GM18511 (cell line): ENCODE data around the gene STK32A.

Experiments used
- ATAC-seq: cut with Tn5 transposase; IDR thresholded peaks from one replicate; pipeline ENCODE4 v1.9.1; 2021; ENCODE audit warnings: mild to moderate bottlenecking, moderate library complexity; ENCODE audit not compliant: unreplicated experiment

Gene STK32A

GRCh38 chr5:147413266-147413665 is 178.4 kb downstream of the STK32A start:
- no peak for ATAC-seq

- no peak for ATAC-seq
Observed at GRCh38 chr5:147415651-147416050, 180.8 kb downstream of the STK32A start.

GRCh38 chr5:147417135-147417813 is 182.4 kb downstream of the STK32A start:
- ATAC-seq = no peak

GRCh38 chr5:147418613-147419012 is 183.8 kb downstream of the STK32A start:
- no peak for ATAC-seq

- no peak for ATAC-seq
Observed at GRCh38 chr5:147426640-147427327, 192.0 kb downstream of the STK32A start.

GRCh38 chr5:147427521-147428401 is 192.9 kb downstream of the STK32A start:
- ATAC-seq = no peak

GRCh38 chr5:147430628-147431027 is 195.8 kb downstream of the STK32A start:
- no peak for ATAC-seq

DNA sequence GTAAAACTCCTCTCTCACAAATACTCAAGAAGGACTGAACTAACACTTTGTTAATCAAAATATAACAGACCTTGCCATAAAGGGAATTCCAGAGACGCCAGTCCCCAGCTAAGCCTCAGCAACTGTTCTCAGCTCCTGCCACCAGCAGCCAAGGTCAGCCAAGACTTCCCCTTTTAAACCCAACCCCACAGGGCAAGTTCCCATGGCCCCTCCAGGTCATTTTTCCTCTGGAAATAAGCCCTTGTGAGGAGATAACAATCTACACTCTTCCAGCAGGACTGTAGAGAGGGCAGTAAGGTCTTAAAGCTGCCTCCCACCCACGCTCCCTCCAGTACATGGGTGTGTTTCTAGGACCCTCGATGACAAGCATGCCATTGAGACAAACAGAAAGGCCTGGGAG is 196.8 kb downstream of the STK32A start:
- no peak for ATAC-seq

DNA sequence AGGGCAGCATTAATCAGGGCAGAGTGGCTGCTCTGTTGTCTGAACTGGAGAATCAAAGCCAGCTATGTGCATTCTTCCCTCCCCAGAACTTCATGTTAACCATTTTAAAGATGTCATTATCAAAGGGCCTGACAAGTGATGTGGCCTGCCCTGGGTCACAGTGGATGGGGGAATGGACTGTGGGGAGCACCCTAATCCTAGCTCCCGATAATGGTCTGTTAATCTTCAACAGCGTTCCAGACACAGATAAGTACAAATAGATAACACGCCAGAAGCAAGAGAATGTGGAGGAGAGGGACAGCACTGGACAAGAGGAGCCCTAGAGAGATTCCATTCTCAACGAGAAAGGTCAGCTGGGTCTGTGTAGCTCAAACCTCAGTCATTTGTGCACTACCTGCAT is 197.5 kb downstream of the STK32A start:
- no peak for ATAC-seq

GRCh38 chr5:147434049-147434448 is 199.2 kb downstream of the STK32A start:
- no peak for ATAC-seq

DNA sequence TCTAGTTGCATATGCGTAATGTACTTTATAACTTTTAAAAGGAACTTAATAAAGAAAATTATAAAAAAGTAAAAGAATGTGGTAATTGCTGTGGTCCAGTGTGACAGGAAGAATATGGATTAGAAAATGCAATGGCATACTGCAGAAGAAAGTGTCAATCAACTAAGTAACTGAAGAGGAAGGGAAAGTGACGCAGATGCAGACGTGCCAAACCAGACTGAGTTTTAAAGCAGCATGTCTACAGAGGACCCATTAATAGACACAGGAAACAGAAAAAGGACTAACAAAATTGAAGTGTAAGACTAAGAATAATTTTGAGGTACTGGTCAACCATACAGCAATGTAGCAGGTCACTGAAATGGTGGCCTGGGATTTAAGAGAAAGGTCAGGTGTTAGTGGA is 201.8 kb downstream of the STK32A start:
- peak; percentile 80 for ATAC-seq

DNA sequence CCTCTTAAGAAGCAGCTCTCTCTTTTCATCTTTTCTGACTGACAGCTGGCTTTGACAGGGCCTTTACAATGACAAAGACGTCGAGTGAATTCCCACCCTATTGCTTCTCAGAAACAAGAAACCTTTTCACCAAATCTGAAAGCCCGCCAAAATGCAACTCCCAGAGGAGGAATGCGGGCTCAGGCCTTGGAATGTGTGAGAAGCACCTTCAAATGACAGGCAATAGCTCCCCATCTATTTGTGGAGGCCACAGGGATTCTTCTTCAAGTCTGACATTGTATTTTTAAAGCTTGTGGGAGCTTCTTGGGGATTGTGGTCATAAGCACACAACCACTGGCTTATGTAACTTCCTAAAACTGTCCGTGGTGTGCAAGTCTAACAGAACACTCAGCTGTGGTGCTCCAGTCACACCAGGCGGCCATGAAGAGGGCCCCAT is 202.4 kb downstream of the STK32A start:
- no peak for ATAC-seq
